Measurements from ENCODE around the gene CPPED1.

CPPED1 gene

DNA sequence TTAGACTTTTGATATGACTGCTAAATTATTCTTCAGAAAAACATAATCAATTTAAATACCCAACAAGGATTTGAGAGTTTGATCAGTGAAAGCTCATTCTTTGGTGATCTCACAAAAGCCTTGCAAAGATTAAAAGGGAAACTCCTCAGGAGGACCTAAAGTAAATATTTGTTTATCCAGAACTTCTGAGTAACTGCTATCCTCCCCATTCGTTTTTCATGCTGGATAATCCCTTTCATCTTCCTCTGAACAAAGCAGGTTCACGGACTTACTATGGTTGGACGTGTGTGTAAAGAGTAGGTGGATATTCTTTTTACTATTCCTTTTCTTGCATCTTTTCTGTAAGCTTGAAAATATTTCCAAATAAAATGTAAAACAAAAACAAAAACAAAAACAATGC is 124.7 kb downstream of the CPPED1 start:
- DNase-seq: no peak

GRCh38 chr16:12677502-12677901 is 126.2 kb downstream of the CPPED1 start:
- no peak for DNase-seq

DNA sequence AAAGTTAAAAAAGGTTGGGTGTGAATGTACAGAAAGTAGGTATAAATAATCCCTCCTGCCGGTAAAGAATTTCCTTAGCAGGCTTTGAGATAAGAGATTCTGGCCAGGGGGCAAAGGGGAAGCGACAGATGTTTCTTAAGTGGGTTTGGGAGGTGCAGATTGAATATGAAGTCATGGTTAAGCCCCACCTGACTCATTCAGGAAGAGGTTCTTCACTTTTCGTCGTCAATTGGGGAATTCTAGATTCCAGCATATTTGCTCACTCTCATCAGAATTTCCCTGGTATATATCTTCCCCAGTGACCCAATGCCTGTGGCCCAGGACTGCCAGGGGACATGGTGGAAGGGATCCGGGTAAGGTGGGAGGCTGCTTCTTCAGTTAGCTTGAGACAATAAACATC is 127.8 kb downstream of the CPPED1 start:
- peak; percentile 75 for DNase-seq

GRCh38 chr16:12675046-12675445 is 128.6 kb downstream of the CPPED1 start:
- DNase-seq: no peak

DNA sequence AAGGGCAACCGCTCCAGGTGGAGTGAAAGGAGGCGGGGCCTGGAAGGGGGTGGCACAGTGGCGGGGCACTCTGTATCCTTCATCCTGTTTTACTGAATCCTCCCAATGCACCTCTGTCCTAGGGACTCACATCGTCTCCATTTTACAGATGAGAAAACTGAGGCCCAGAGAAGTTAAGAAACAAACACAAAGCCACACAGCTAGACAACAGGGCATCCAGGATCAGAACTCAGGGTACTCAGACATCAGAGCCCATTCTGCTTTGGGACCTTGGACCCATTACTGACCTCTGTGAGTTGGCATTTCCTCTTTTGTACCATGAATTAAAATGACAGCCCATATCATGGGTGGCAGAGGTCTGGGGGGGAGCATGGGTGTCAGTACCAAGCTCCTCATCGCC is 129.2 kb downstream of the CPPED1 start:
- no peak for DNase-seq

- DNase-seq: peak; percentile 54
Measured at GRCh38 chr16:12674071-12674470, 129.6 kb downstream of the CPPED1 start.

DNA sequence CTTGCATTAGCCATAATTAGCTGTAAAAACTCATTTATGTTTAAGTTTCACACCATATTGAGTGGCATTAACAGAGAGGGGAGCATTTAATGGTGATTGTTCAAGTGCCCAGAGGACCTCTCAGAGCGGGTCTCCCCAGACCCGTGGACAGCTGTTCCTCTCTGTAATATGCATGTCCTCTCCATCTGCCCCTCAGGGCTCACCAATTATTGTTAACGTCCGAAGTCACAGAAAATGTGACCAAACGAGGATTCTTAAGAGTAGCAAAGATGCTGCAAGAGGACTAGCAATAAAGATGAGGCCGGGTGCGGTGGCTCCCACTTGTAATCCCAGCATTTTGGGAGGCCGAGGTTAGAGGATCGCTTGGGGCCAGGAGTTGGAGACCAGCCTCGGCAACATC is 130.2 kb downstream of the CPPED1 start:
- no peak for DNase-seq

GRCh38 chr16:12672986-12673385 is 130.7 kb downstream of the CPPED1 start:
- DNase-seq: no peak

GRCh38 chr16:12669908-12670307 is 133.8 kb downstream of the CPPED1 start:
- no peak for DNase-seq

- DNase-seq: no peak
Measured at GRCh38 chr16:12667909-12668308, 135.8 kb downstream of the CPPED1 start.

- DNase-seq: no peak
Measured at GRCh38 chr16:12664164-12664733, 139.4 kb downstream of the CPPED1 start.

GRCh38 chr16:12661656-12662172 is 142.0 kb downstream of the CPPED1 start:
- DNase-seq: no peak

GRCh38 chr16:12659871-12660270 is 143.8 kb downstream of the CPPED1 start:
- no peak for DNase-seq

DNA sequence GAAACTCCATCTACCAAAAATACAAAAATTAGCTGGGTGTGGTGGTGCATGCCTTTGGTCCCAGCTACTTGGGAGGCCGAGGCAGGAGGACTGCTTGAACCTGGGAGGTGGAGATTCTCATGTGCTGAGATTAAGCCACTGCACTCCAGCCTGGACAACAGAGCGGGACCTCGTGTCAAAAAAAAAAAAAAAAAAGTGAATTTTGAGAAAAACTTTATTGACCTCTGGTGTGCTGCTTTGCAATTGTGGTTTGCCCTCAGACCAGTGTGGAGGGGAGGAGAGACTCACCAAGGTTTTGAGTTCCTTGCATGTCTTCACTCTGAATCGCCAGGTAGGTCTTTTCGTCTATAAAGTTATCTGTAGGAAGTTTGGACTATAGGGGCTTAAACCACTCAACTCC is 145.2 kb downstream of the CPPED1 start:
- no peak for DNase-seq

DNA sequence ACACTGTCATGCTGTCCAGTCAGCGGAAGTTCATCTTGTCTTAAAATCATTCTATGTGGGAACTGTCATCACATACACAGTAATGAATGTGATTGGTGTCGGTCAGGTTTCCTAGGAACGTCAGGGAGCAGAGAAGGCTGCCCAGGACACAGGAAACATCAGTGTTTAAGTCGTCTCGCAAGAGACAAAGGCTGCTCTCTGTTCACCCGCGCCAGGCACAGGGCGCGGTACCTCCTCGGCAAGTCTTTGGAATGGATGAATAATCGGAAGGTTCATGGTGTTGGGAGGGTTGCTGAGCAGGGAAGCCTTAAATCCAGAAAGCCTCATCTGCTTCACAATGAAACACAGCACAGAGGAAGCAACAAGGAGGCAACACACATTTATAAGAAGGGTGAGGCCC is 148.2 kb downstream of the CPPED1 start:
- DNase-seq: no peak

- no peak for DNase-seq
Measured at GRCh38 chr16:12653820-12654392, 149.8 kb downstream of the CPPED1 start.

DNA sequence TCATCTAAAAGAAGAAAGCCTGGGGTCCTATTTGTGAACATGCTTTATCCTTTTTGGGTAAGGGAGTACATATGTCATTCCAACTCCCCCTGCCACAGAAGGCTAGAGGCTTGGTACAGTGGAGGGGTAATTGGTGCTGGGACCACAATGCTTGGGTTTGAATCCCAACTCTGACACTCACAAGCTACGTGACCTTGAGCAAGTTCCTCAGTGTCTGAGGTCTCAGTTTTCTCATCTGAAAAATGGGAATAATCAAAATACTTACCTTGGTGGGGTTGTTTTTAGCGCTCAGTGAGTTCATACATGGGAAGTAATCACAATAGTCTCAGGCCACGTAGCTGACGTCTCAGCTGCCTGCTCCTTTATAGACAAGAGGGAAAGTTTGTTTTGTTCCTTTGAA is 150.8 kb downstream of the CPPED1 start:
- DNase-seq: no peak

GRCh38 chr16:12651765-12652512 is 151.7 kb downstream of the CPPED1 start:
- DNase-seq: no peak

DNA sequence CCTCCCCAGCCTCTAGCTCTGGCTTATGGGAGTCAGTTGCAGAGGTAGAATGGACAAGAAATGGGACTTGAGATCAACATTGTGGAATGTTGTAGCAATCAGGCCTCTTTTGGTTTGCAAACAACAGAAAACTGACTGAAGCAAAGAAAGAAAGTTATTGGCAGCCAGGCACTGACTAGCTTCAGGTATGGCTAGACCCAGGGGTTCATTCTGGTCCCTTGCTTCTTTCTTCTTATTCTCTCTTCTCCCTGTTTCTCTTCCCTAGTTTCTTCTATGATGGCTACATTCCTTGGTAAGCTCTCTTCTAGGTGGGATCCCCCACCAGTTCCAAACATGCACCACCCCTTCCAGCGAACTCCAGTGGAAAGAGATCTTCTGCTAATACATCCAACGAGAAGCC is 154.3 kb downstream of the CPPED1 start:
- DNase-seq: no peak

- peak; percentile 2 for DNase-seq
Measured at GRCh38 chr16:12646490-12647274, 157.0 kb downstream of the CPPED1 start.

DNA sequence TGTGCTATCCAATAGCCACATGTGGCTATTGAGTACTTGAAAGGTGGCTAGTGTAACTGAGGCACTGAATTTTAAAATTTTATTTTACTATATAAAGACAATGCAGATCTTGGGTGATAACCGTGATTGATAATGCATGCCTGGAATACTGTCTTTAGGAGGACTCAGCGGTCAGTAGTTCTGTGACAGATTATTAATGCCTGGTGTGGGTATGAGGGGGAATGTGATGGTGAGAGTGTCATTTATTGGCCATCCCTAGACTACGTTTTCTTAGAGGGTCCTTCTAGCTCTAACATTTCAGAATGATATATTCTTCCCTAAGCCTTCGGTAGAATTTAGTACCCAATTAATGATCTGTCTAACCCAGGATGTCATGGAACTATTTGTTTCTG is 157.6 kb downstream of the CPPED1 start:
- DNase-seq: no peak

DNA sequence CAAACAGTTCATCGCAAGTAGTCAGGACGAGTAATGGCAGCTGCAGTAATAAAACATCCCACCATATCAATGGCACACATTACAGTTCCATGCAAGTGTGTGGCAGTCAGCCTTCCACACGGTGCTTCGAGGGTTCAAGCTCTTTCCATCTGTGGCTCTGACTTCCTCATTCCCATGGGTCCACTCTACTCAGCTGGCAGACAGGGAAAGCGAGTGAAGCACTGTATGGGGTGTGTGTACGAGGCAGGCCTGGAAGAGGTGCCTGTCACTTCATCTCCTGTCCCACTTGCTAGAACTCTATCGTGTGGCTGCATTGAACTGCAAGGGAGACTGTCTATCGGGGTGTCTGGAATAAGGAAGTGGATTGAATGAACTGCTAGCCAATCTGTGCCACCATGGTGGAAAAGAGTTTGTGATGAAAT is 160.6 kb downstream of the CPPED1 start:
- DNase-seq: no peak

GRCh38 chr16:12639044-12639443 is 164.6 kb downstream of the CPPED1 start:
- peak; percentile 74 for DNase-seq

DNA sequence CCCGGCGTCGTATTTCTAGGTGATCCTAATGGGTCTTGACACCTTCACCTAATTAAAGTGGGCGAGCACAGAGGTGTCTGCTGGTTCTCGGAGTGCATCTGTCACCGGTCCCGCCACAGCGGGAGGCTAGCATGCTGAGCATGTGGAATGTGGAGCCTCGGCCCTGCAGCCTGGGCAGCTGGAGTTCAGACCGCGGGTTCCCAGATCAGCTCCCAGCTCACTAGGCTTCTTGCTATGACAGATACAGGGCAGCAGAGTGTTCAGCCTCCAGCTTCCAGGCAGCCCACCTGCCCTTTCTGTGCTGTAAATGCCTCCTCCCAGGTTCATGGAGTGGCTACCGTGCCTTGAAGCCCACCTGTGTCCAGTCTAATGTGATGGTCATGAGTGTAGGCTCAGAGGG is 166.7 kb downstream of the CPPED1 start:
- no peak for DNase-seq

All from HCEC 1CT (cell line).